GM12872 (cell line): ENCODE results near the gene NCKIPSD.
A peak's percentile ranks its signal among the peaks of the same experiment; 100 is the strongest.

Source experiments
- CTCF ChIP-seq: IDR thresholded peaks from 3 replicates; pipeline ENCODE4 v1.5.1; 2011; ENCODE audit warnings: low read depth, mild to moderate bottlenecking, low read length, moderate library complexity; ENCODE audit not compliant: insufficient read depth

Gene NCKIPSD

GRCh38 chr3:48678566-48679380 lies 6.9 kb downstream of the NCKIPSD start:
- no peak for TF ChIP-seq CTCF

- no peak for TF ChIP-seq CTCF
Measured at GRCh38 chr3:48678056-48678455, 7.7 kb downstream of the NCKIPSD start.

GRCh38 chr3:48674505-48674904 lies 11.2 kb downstream of the NCKIPSD start:
- no peak for TF ChIP-seq CTCF

- TF ChIP-seq CTCF: no peak
Measured at GRCh38 chr3:48672522-48672921, 13.2 kb downstream of the NCKIPSD start.

- no peak for TF ChIP-seq CTCF
Measured at GRCh38 chr3:48664929-48665328, 20.8 kb downstream of the NCKIPSD start.

- no peak for TF ChIP-seq CTCF
Measured at GRCh38 chr3:48664313-48664644, 21.4 kb downstream of the NCKIPSD start.

- peak; percentile 90 for TF ChIP-seq CTCF
Measured at GRCh38 chr3:48663489-48664312, 22.0 kb downstream of the NCKIPSD start.
